Ishikawa (cell line): ENCODE data around the gene B3GAT1.

Experiments used
- CEBPB ChIP-seq: IDR thresholded peaks from 2 replicates; pipeline ENCODE4 v1.6.1; 2012
- CREB1 ChIP-seq: IDR thresholded peaks from 2 replicates; pipeline ENCODE4 v1.6.1; 2012; ENCODE audit warnings: low read depth
- EGR1 ChIP-seq: IDR thresholded peaks from 2 replicates; pipeline ENCODE4 v1.6.1; 2012
- EP300 ChIP-seq: IDR thresholded peaks from 2 replicates; pipeline ENCODE4 v1.6.1; 2012; ENCODE audit warnings: borderline replicate concordance
- FOXM1 ChIP-seq: IDR thresholded peaks from 2 replicates; pipeline ENCODE4 v1.6.1; 2012; ENCODE audit warnings: low read depth, borderline replicate concordance
- MAX ChIP-seq: IDR thresholded peaks from 2 replicates; pipeline ENCODE4 v1.6.1; 2012
- NFIC ChIP-seq: IDR thresholded peaks from 2 replicates; pipeline ENCODE4 v1.6.1; 2012
- RAD21 ChIP-seq: IDR thresholded peaks from 2 replicates; pipeline ENCODE4 v1.6.1; 2012; ENCODE audit warnings: low read depth
- REST ChIP-seq: IDR thresholded peaks from 2 replicates; pipeline ENCODE4 v1.6.1; 2012; ENCODE audit warnings: low read depth, mild to moderate bottlenecking
- TAF1 ChIP-seq: IDR thresholded peaks from 2 replicates; pipeline ENCODE4 v1.6.1; 2012; ENCODE audit warnings: low read depth, mild to moderate bottlenecking
- TCF12 ChIP-seq: IDR thresholded peaks from 2 replicates; pipeline ENCODE4 v1.6.1; 2012; ENCODE audit warnings: low read depth
- TEAD4 ChIP-seq: IDR thresholded peaks from 2 replicates; pipeline ENCODE4 v1.6.1; 2012
- USF1 ChIP-seq: IDR thresholded peaks from 2 replicates; pipeline ENCODE4 v1.6.1; 2012
- YY1 ChIP-seq: IDR thresholded peaks from 2 replicates; pipeline ENCODE4 v1.6.1; 2012; ENCODE audit warnings: low read depth
- ZBTB7A ChIP-seq: IDR thresholded peaks from 2 replicates; pipeline ENCODE4 v1.6.1; 2012; ENCODE audit warnings: low read depth

B3GAT1 gene

GRCh38 chr11:134338654-134339053 is 73.4 kb downstream of the B3GAT1 start:
- TF ChIP-seq TCF12 = no peak
- TF ChIP-seq TEAD4 = no peak
- no peak for TF ChIP-seq EP300
- no peak for TF ChIP-seq CEBPB
- TF ChIP-seq USF1 = no peak
- no peak for TF ChIP-seq ZBTB7A
- no peak for TF ChIP-seq TAF1
- no peak for TF ChIP-seq CREB1

DNA sequence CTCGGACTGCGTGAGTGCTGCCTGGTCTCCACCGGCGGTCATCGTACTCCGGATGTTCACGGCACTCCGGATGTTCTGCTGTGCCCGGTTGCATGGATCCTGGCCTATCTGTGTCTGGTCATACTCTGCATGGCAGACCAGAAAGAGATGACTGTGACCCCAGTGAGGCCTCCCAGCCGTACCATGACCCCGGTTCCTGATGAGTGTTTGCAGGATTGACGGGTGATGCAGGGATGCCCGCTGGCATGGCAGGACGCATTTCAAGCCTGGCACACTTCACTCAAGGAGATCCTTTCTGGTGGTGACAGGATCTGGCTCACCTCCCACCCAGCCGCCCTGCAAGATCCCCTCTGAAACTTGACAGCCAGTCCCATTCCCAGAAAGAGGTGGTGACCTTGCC is 74.0 kb downstream of the B3GAT1 start:
- TF ChIP-seq CREB1 (no peak), TCF12 (no peak), TEAD4 (no peak), EP300 (no peak), NFIC (no peak), USF1 (no peak), CEBPB (no peak), REST (no peak), EGR1 (no peak), RAD21 (no peak), TAF1 (no peak), MAX (no peak)

- TF ChIP-seq TCF12 (no peak), EP300 (no peak), NFIC (no peak), TEAD4 (no peak), FOXM1 (no peak), ZBTB7A (no peak), REST (no peak), MAX (no peak), EGR1 (no peak), RAD21 (no peak), YY1 (no peak), CEBPB (no peak), USF1 (no peak)
These were observed 75.0 kb downstream of the B3GAT1 start for GRCh38 chr11:134337051-134337450.

GRCh38 chr11:134334796-134335571 is 77.1 kb downstream of the B3GAT1 start:
- no peak for TF ChIP-seq USF1
- TF ChIP-seq REST = no peak
- no peak for TF ChIP-seq EGR1
- TF ChIP-seq ZBTB7A = no peak
- TF ChIP-seq CREB1 = no peak
- TF ChIP-seq NFIC = no peak
- no peak for TF ChIP-seq YY1
- TF ChIP-seq TAF1 = no peak
- TF ChIP-seq EP300 = no peak
- TF ChIP-seq CEBPB = no peak
- TF ChIP-seq RAD21 = no peak
- no peak for TF ChIP-seq FOXM1
- no peak for TF ChIP-seq MAX
- no peak for TF ChIP-seq TEAD4
- TF ChIP-seq TCF12 = no peak
